Measurements from ENCODE around the gene CTRB1. TPM values are rescaled to one million over a fixed set of nuclear protein-coding genes. Genes with fewer than 3 reads are reported as not detected.
A peak's percentile ranks its signal among the peaks of the same experiment; 100 is the strongest.

Gene CTRB1
- total and polyA plus RNA-seq, 2 of the 13 experiments (the other 11 are each of a cell fraction or from before 2014, with no cell fraction given) = not detected

DNA sequence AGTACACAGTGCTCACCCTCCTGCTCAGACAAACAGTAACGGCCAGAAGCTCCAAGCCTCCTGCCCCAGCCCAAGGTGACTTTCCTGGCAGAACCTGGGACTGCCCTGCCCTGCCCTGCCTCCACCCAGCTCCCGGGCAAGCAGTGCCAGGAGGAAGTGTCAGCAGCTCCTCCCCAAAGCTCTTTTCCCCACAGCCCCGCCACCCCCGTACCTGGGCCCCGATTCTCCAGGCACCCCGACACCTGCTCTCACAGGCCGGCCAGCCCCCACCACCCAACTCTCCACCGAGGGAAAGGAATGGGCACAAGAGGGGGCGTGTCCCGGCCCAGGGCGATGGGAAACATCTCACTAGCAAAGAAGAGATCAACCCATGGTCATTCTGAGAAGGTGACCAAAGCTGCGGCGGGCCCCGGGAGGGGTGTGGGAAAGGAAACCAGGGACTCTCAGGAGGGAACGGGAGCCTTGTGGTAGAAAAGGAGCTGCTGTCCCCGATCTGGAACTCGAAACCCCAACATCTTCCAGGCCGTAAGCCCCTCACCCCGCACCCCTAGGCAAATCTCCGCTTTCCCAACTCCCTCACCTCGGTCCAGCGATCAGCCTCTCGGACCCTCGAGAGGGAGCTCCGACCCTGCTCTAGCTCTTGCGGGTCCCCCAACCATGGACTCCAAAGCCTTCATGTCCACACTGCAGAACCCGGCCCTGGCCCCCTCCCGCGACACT is 31.5 kb downstream of the CTRB1 start (continued):
- TF ChIP-seq, protein P1, sequence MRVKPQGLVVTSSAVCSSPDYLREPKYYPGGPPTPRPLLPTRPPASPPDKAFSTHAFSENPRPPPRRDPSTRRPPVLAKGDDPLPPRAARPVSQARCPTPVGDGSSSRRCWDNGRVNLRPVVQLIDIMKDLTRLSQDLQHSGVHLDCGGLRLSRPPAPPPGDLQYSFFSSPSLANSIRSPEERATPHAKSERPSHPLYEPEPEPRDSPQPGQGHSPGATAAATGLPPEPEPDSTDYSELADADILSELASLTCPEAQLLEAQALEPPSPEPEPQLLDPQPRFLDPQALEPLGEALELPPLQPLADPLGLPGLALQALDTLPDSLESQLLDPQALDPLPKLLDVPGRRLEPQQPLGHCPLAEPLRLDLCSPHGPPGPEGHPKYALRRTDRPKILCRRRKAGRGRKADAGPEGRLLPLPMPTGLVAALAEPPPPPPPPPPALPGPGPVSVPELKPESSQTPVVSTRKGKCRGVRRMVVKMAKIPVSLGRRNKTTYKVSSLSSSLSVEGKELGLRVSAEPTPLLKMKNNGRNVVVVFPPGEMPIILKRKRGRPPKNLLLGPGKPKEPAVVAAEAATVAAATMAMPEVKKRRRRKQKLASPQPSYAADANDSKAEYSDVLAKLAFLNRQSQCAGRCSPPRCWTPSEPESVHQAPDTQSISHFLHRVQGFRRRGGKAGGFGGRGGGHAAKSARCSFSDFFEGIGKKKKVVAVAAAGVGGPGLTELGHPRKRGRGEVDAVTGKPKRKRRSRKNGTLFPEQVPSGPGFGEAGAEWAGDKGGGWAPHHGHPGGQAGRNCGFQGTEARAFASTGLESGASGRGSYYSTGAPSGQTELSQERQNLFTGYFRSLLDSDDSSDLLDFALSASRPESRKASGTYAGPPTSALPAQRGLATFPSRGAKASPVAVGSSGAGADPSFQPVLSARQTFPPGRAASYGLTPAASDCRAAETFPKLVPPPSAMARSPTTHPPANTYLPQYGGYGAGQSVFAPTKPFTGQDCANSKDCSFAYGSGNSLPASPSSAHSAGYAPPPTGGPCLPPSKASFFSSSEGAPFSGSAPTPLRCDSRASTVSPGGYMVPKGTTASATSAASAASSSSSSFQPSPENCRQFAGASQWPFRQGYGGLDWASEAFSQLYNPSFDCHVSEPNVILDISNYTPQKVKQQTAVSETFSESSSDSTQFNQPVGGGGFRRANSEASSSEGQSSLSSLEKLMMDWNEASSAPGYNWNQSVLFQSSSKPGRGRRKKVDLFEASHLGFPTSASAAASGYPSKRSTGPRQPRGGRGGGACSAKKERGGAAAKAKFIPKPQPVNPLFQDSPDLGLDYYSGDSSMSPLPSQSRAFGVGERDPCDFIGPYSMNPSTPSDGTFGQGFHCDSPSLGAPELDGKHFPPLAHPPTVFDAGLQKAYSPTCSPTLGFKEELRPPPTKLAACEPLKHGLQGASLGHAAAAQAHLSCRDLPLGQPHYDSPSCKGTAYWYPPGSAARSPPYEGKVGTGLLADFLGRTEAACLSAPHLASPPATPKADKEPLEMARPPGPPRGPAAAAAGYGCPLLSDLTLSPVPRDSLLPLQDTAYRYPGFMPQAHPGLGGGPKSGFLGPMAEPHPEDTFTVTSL (CRISPR knock-in tag; IDR thresholded peaks at IDR 0.05; ENCODE audit: borderline replicate concordance) = no peak
- TF ChIP-seq, protein P2, sequence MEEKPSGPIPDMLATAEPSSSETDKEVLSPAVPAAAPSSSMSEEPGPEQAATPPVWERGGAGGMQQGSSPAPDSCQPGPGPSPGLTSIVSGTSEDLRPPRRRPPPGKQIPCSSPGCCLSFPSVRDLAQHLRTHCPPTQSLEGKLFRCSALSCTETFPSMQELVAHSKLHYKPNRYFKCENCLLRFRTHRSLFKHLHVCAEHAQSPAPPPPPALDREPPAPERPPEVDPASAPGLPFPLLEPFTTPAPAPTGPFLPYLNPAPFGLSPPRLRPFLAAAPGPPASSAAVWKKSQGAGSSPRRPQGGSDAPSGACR (CRISPR knock-in tag; IDR thresholded peaks at IDR 0.05) = no peak
- peak; percentile 44; the same call in 1 of the 2 replicates for TF ChIP-seq ZNF788 (CRISPR knock-in tag; IDR thresholded peaks at IDR 0.05; ENCODE audit: borderline replicate concordance)
- TF ChIP-seq SOX6 (IDR thresholded peaks at IDR 0.05) = no peak
- TF ChIP-seq SOX6 (CRISPR knock-in tag; IDR thresholded peaks at IDR 0.05) = peak; percentile 1; the same call in 1 of the 2 replicates
- TF ChIP-seq KMT2A (CRISPR knock-in tag; IDR thresholded peaks at IDR 0.05) = no peak
- no peak for TF ChIP-seq HDAC6 (IDR thresholded peaks at IDR 0.05; ENCODE audit: low read depth, low read length)
- TF ChIP-seq TCF7 (IDR thresholded peaks at IDR 0.05; ENCODE audit: low read depth) = no peak
- no peak for TF ChIP-seq ZNF256 (CRISPR knock-in tag; conservative IDR thresholded peaks at IDR 0.05)
- no peak for TF ChIP-seq SMARCE1 (IDR thresholded peaks at IDR 0.05; ENCODE audit: borderline replicate concordance)
- TF ChIP-seq FOXA1 (IDR thresholded peaks at IDR 0.05) = no peak
- TF ChIP-seq FOXA1 (CRISPR knock-in tag; IDR thresholded peaks at IDR 0.05) = 0 out of 2 replicates have a peak, but pooled peaks have one; percentile 1
- TF ChIP-seq, protein P3, sequence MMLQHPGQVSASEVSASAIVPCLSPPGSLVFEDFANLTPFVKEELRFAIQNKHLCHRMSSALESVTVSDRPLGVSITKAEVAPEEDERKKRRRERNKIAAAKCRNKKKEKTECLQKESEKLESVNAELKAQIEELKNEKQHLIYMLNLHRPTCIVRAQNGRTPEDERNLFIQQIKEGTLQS (CRISPR knock-in tag; IDR thresholded peaks at IDR 0.05) = no peak
- TF ChIP-seq ARNT2 (CRISPR knock-in tag; IDR thresholded peaks at IDR 0.05; ENCODE audit: low read depth) = no peak
- TF ChIP-seq CBX2 (IDR thresholded peaks at IDR 0.05; ENCODE audit: low read depth, low read length) = no peak
- TF ChIP-seq CBX2 (CRISPR knock-in tag; IDR thresholded peaks at IDR 0.05; ENCODE audit: low read depth) = no peak
- TF ChIP-seq, protein P4, sequence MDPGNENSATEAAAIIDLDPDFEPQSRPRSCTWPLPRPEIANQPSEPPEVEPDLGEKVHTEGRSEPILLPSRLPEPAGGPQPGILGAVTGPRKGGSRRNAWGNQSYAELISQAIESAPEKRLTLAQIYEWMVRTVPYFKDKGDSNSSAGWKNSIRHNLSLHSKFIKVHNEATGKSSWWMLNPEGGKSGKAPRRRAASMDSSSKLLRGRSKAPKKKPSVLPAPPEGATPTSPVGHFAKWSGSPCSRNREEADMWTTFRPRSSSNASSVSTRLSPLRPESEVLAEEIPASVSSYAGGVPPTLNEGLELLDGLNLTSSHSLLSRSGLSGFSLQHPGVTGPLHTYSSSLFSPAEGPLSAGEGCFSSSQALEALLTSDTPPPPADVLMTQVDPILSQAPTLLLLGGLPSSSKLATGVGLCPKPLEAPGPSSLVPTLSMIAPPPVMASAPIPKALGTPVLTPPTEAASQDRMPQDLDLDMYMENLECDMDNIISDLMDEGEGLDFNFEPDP (CRISPR knock-in tag; conservative IDR thresholded peaks at IDR 0.05) = no peak
- TF ChIP-seq NR2F6 (IDR thresholded peaks at IDR 0.05) = no peak
- TF ChIP-seq NR2F6 (CRISPR knock-in tag; IDR thresholded peaks at IDR 0.05) = no peak
- TF ChIP-seq SIN3B (IDR thresholded peaks at IDR 0.05; ENCODE audit: low read length) = no peak
- TF ChIP-seq ZNF878 (CRISPR knock-in tag; IDR thresholded peaks at IDR 0.05) = 0 out of 2 replicates have a peak, but pooled peaks have one; percentile 21
- no peak for TF ChIP-seq NONO (IDR thresholded peaks at IDR 0.05)
- TF ChIP-seq NONO (CRISPR knock-in tag; conservative IDR thresholded peaks at IDR 0.05) = 0 out of 2 replicates have a peak, but pooled peaks have one; percentile 6
